Measurements from ENCODE around the gene FZR1. TPM values are rescaled to one million over a fixed set of nuclear protein-coding genes. Genes with fewer than 3 reads are reported as not detected.

FZR1 gene
- total and polyA plus RNA-seq, 2 of the 8 experiments (the other 6 are each of a cell fraction or from before 2014, with no cell fraction given): 21.6 to 35.5 TPM

DNA sequence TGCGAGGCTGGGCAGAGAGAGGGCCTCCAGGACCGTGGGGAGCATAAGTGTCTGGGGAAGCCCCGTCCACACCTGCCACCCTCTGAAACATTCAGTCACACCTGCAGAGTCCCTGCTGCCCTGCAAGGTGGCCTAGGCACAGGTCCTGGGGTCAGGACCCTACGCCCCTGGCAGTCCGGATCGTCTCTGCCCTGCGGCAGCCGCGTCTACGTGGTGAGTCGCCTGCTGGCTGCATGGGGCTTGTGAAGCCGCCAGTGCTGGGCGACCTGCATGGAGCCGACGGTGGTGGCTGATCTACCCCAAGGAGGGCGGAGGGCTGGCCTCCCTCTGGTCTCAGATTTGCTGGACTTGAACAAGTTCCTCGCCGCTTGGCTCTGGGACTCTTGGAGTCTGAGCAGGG is 13.0 kb downstream of the FZR1 start:
- H3K9ac ChIP-seq (replicated peaks in 1 of 4; ENCODE audit: extremely low read depth in 1 of 4, low read depth in 3 of 4, low read length in 3 of 4): no peak overlapping the region
- no peak overlapping the region for H3K4me3 ChIP-seq (ENCODE audit: extremely low read depth in 1 of 4, insufficient read depth in 2 of 4, low read depth in 3 of 4, low read length in 4 of 4)
- peak overlapping the region; percentile 86; the same call in 1 of the 2 replicates for H2BK5ac ChIP-seq (ENCODE audit: low read depth, low read length)
- WGBS, 2 experiments (ENCODE audit: extremely low coverage in 1 of 2, insufficient coverage in 1 of 2, insufficient read length in 1 of 2, insufficient replicate concordance in 2 of 2, low coverage in 1 of 2, low lambda C conversion rate in 2 of 2, missing lambda C conversion rate in 1 of 2): 88% methylated on average over 17 of the region's 18 CpGs; no CpG with 5 or more reads in 1 of the 2 experiments
- no peak overlapping the region for H2AFZ ChIP-seq (ENCODE audit: low read length)
- H3K23me2 ChIP-seq (ENCODE audit: low read depth, low read length): no peaks in the 10 kb centered on the region
- H2BK120ac ChIP-seq (replicated peaks; ENCODE audit: low read depth, low read length): peak overlapping the region; percentile 11
- H2BK15ac ChIP-seq (ENCODE audit: low read length): peak overlapping the region; percentile 61; the same call in 1 of the 2 replicates
- peaks cover 6% of the 10 kb centered on the region; the same call in 1 of the 2 replicates for H3K79me1 ChIP-seq (ENCODE audit: low read depth, low read length)
- DNase-seq (ENCODE audit: low read depth in 1 of 2, low spot score in 2 of 2) (no peak), FAIRE-seq (no peak)
- H3K27ac ChIP-seq (ENCODE audit: low read depth, low read length): peak overlapping the region; percentile 13; the same call in 1 of the 2 replicates
- no peak overlapping the region for H3K14ac ChIP-seq (ENCODE audit: insufficient read length)
- H3K9me3 ChIP-seq (ENCODE audit: insufficient read depth in 2 of 2, low read depth in 1 of 2, low read length in 1 of 2): no peaks in the 10 kb centered on the region
- no peaks in the 10 kb centered on the region for H3K27me3 ChIP-seq (replicated peaks in 1 of 4; ENCODE audit: control insufficient read depth in 3 of 4, extremely low read depth in 1 of 4, insufficient read depth in 3 of 4, low read length in 3 of 4)
- H2AK5ac ChIP-seq (ENCODE audit: low read depth, low read length): peak overlapping the region; percentile 87; the same call in 1 of the 2 replicates
- H3K4me2 ChIP-seq (ENCODE audit: insufficient read depth in 1 of 2, low read depth in 2 of 2, low read length in 2 of 2): peak overlapping the region; percentile 5 to 60; a peak in 1 of 4 replicates
- peak overlapping the region; percentile 78 for H4K91ac ChIP-seq (replicated peaks; ENCODE audit: insufficient read length, low read length)
- no peak for TF ChIP-seq POLR2AphosphoS5 (IDR thresholded peaks at IDR 0.05; ENCODE audit: low read depth, low read length)
- no peak for TF ChIP-seq SRF (IDR thresholded peaks at IDR 0.05; ENCODE audit: low read depth, low read length)
- TF ChIP-seq SIN3A (conservative IDR thresholded peaks at IDR 0.05 in 1 of 2, IDR thresholded peaks at IDR 0.05 in 1 of 2; ENCODE audit: low read depth in 1 of 2, low read length in 2 of 2): no peak
- no peak for TF ChIP-seq PHF8 (conservative IDR thresholded peaks at IDR 0.05; ENCODE audit: low read depth, low read length)
- no peak for TF ChIP-seq GABPA (IDR thresholded peaks at IDR 0.05; ENCODE audit: borderline replicate concordance, insufficient read depth, low read length)
- no peak for TF ChIP-seq SIRT6 (IDR thresholded peaks at IDR 0.05; ENCODE audit: low read length)
- no peak for TF ChIP-seq SIX5 (IDR thresholded peaks at IDR 0.05; ENCODE audit: low read depth, low read length)
- H3K18ac ChIP-seq (ENCODE audit: extremely low read depth, low read length): peak overlapping the region; percentile 64
- CTCF ChIA-PET (ENCODE audit: partially characterized antibody): interaction anchor here (0.6 to 4.7 kb wide), 10 partner anchors 8 to 138 kb away, joined by 3 to 15 read pairs (median 4); partner anchors contain the start of gene GIPC3
- no peak overlapping the region for H4K5ac ChIP-seq (ENCODE audit: insufficient read length, low read depth, low read length)
- H4K8ac ChIP-seq (ENCODE audit: extremely low read depth, insufficient read depth, low read length): no peak overlapping the region
- POLR2A ChIA-PET (ENCODE audit: partially characterized antibody): interaction anchor here (0.8 to 1.1 kb wide), 2 partner anchors 17 to 20 kb away, joined by 3 read pairs; partner anchors contain the start of gene TEKTIP1
- H3K4ac ChIP-seq (replicated peaks; ENCODE audit: insufficient read length, low read depth, low read length): no peak overlapping the region
- H3K56ac ChIP-seq (replicated peaks; ENCODE audit: insufficient read length, low read depth, low read length): no peak overlapping the region
- H3K79me2 ChIP-seq (ENCODE audit: control insufficient read depth in 1 of 2, insufficient read depth in 2 of 2, low read length in 2 of 2): peaks cover 0 to 57% of the 10 kb centered on the region in 2 experiments; a peak in 3 of 4 replicates
- no peaks in the 10 kb centered on the region for H3K36me3 ChIP-seq (ENCODE audit: control insufficient read depth in 2 of 4, insufficient read depth in 4 of 4, low read length in 3 of 4)
- H4K20me1 ChIP-seq (replicated peaks in 1 of 2; ENCODE audit: control insufficient read depth in 1 of 2, insufficient read depth in 2 of 2, low read length in 2 of 2): peaks cover 0 to 14% of the 10 kb centered on the region in 2 experiments
- peak overlapping the region; percentile 97 for H2BK12ac ChIP-seq (ENCODE audit: low read depth, low read length)
- peak overlapping the region; percentile 17 for H2BK20ac ChIP-seq (ENCODE audit: low read length)
- H3K23ac ChIP-seq (ENCODE audit: insufficient read length): no peak overlapping the region
- peaks cover 0 to 29% (median 20%) of the 10 kb centered on the region in 4 experiments; a peak in 6 of 7 replicates for H3K4me1 ChIP-seq (replicated peaks in 1 of 4; ENCODE audit: control insufficient read depth in 3 of 4, insufficient read depth in 4 of 4, low read length in 3 of 4)
